Esophagus (tissue), 2 donors: Measurements from ENCODE around the gene TNFAIP8. TPM values are rescaled to one million over a fixed set of nuclear protein-coding genes. Genes with fewer than 3 reads are reported as not detected.

Source experiments
- H3K27ac ChIP-seq, 2 donors: one replicate each; pipeline ENCODE4 v1.5.1; 2013; ENCODE audit warnings: low read depth in 2 of 2, mild to moderate bottlenecking in 2 of 2, inconsistent platforms in 1 of 2, low read length in 1 of 2, moderate library complexity in 1 of 2
- H3K27me3 ChIP-seq, 2 donors: one replicate each; pipeline ENCODE4 v1.6.1; 2013; ENCODE audit warnings: low read length in 2 of 2, control low read depth in 1 of 2, mild to moderate bottlenecking in 1 of 2; ENCODE audit not compliant: insufficient read depth in 2 of 2, control insufficient read depth in 1 of 2
- H3K36me3 ChIP-seq, 2 donors: one replicate each; pipeline ENCODE4 v1.6.1; 2013; ENCODE audit warnings: low read length in 1 of 2; ENCODE audit not compliant: control insufficient read depth in 2 of 2, insufficient read depth in 2 of 2
- H3K4me1 ChIP-seq, 2 donors: one replicate each; pipeline ENCODE4 v1.6.1; 2013; ENCODE audit warnings: low read length in 1 of 2; ENCODE audit not compliant: control insufficient read depth in 2 of 2, insufficient read depth in 2 of 2
- H3K4me3 ChIP-seq, 2 donors: one replicate each; pipeline ENCODE4 v1.5.1; 2013; ENCODE audit warnings: low read length in 2 of 2, mild to moderate bottlenecking in 2 of 2, low read depth in 1 of 2, moderate library complexity in 1 of 2
- H3K9me3 ChIP-seq, 2 donors: one replicate each; pipeline ENCODE4 v1.6.1; 2013; ENCODE audit warnings: mild to moderate bottlenecking in 2 of 2, low read depth in 1 of 2, low read length in 1 of 2, moderate library complexity in 1 of 2; ENCODE audit not compliant: control insufficient read depth in 2 of 2, insufficient read depth in 1 of 2
- WGBS, 2 donors: extraction: QIAGEN DNeasy Blood & Tissue Kit; methylation state at CpG; one replicate each; pipeline ENCODE4 v1.1.7; 2013; 5-methylcytosine and 5-hydroxymethylcytosine counted together
- polyA plus RNA-seq, 2 donors: library from polyadenylated mRNA; stranded (reverse); fragments of 200-250 nt; gene quantifications; one replicate each; pipeline ENCODE4 v1.2.3, GENCODE V29; 2013
- donor health status: healthy with polysubstance abuse.
- donor health status: Bipolar disorder and iron deficiency.

TNFAIP8 gene
- polyA plus RNA-seq, 2 donors: 11.0 to 16.1 TPM

- no peaks in the 10 kb centered on the region for H3K9me3 ChIP-seq
- no peaks in the 10 kb centered on the region for H3K36me3 ChIP-seq
- no peaks in the 10 kb centered on the region for H3K27me3 ChIP-seq
- H3K4me1 ChIP-seq: peaks cover 2 to 5% of the 10 kb centered on the region in 2 donors
- peak overlapping the region; percentile 34 to 75 for H3K27ac ChIP-seq
- no peak overlapping the region for H3K4me3 ChIP-seq
- 29 to 37% methylated on average over 6 of the region's 6 CpGs for WGBS, 2 donors
These were observed 31.0 kb downstream of the TNFAIP8 start for GRCh38 chr5:119386596-119387344.

GRCh38 chr5:119387945-119388618 is 32.3 kb downstream of the TNFAIP8 start:
- WGBS, 2 donors: 37 to 48% methylated on average over 2 of the region's 2 CpGs
- Histone ChIP-seq H3K36me3 (no peaks in the 10 kb centered on the region), H3K4me1 (peaks cover 2 to 5% of the 10 kb centered on the region in 2 donors), H3K9me3 (no peaks in the 10 kb centered on the region), H3K27ac (peak overlapping the region in 1 of 2 donors; percentile 38), H3K4me3 (no peak overlapping the region), H3K27me3 (no peaks in the 10 kb centered on the region)

GRCh38 chr5:119388619-119389190 is 32.9 kb downstream of the TNFAIP8 start:
- no peaks in the 10 kb centered on the region for H3K36me3 ChIP-seq
- H3K9me3 ChIP-seq: no peaks in the 10 kb centered on the region
- 81 to 89% methylated on average over 5 of the region's 5 CpGs for WGBS, 2 donors
- H3K4me3 ChIP-seq: no peak overlapping the region
- peaks cover 2 to 5% of the 10 kb centered on the region in 2 donors for H3K4me1 ChIP-seq
- peak overlapping the region in 1 of 2 donors; percentile 38 for H3K27ac ChIP-seq
- H3K27me3 ChIP-seq: no peaks in the 10 kb centered on the region

DNA sequence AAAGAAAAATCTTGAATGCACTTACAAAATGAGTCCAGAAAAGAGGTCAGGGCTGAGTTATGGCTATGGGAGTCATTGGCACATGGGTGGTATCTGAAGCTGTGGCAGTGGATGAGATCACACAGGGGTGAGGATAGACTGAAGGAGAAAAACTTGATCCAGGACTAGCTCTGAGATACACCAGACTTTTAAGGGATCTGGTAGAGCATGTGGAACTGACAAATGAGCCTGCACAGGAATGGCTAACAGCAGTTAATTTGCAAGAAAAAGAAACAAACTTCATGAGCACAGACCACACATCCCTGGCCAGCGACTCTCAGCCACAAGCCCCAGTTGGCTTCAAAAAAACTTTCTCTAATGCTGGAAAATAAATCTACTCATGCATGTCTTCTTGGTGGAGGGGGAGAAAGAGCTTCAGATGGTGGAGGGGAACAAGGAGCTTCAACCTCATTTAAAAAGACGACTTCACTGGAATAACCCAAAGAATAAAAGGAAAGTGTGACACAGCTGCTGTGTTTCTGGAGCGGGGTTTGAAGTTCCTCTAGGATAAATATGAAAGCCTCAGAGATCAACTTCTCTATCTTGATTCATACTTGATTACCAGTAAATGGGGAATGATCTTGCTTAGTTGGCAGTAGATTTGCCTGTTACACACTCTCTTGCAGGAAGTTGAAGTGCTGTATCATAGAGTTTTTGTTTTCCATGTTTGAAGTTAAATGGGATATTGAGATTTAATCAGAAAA is 33.6 kb downstream of the TNFAIP8 start:
- Histone ChIP-seq H3K4me1 (peaks cover 2 to 5% of the 10 kb centered on the region in 2 donors), H3K27me3 (no peaks in the 10 kb centered on the region), H3K27ac (peak overlapping the region; percentile 15 to 58), H3K36me3 (no peaks in the 10 kb centered on the region), H3K9me3 (no peaks in the 10 kb centered on the region), H3K4me3 (no peak overlapping the region)
- WGBS, 2 donors: 51 to 66% methylated on average over 3 of the region's 3 CpGs

DNA sequence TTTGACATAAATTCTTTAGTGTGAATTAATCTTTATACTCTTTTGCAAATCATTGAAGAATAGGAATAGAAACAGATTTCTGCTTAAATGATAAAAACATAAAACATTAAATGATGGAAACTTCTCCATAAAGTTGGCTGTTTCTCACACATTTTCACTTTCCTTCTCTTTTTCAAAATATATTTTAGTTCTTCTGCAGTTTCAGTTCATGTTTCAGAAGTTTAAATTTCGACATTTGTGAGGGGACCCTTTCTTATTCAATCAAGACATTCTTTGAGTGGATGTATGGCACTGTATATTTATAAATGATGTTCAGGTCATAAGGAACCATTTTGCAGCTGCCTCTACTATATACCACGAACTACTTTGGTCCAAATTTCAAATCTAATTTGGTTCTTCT is 34.6 kb downstream of the TNFAIP8 start:
- Histone ChIP-seq H3K4me3 (no peak overlapping the region), H3K36me3 (no peaks in the 10 kb centered on the region), H3K9me3 (no peaks in the 10 kb centered on the region), H3K27ac (no peak overlapping the region), H3K27me3 (no peaks in the 10 kb centered on the region), H3K4me1 (peaks cover 2 to 5% of the 10 kb centered on the region in 2 donors)
- 88 to 89% methylated on average over 2 of the region's 2 CpGs for WGBS, 2 donors

DNA sequence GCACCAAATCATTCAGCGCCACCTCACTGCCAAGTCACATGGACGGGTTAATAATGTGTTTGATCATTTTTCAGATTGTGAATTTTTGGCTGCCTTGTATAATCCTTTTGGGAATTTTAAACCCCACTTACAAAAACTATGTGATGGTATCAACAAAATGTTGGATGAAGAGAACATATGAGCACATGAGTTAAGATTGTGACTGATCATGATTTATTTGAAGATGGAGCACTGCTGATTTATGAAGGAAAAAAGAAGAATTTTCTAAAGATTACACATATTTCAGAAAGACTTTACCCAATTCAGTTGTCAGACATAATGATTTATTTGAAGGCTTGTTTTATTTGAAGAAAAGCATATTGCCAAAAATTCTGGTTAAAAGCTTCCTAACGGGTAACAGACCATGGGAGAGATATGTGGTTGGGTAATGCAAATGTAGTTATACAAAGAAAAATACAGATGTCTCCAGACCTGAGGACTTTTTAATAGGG is 37.4 kb downstream of the TNFAIP8 start:
- Histone ChIP-seq H3K36me3 (no peaks in the 10 kb centered on the region), H3K4me1 (peaks cover 0 to 2% of the 10 kb centered on the region in 2 donors), H3K27ac (no peak overlapping the region), H3K27me3 (no peaks in the 10 kb centered on the region), H3K9me3 (no peaks in the 10 kb centered on the region), H3K4me3 (no peak overlapping the region)
- WGBS, 2 donors: 51 to 65% methylated on average over 3 of the region's 3 CpGs

GRCh38 chr5:119393746-119394145 is 37.9 kb downstream of the TNFAIP8 start:
- Histone ChIP-seq H3K27ac (no peak overlapping the region), H3K4me3 (no peak overlapping the region), H3K4me1 (peaks cover 0 to 2% of the 10 kb centered on the region in 2 donors), H3K36me3 (no peaks in the 10 kb centered on the region), H3K27me3 (no peaks in the 10 kb centered on the region), H3K9me3 (no peaks in the 10 kb centered on the region)
- WGBS, 2 donors: 30 to 58% methylated on average over 1 of the region's 1 CpG

DNA sequence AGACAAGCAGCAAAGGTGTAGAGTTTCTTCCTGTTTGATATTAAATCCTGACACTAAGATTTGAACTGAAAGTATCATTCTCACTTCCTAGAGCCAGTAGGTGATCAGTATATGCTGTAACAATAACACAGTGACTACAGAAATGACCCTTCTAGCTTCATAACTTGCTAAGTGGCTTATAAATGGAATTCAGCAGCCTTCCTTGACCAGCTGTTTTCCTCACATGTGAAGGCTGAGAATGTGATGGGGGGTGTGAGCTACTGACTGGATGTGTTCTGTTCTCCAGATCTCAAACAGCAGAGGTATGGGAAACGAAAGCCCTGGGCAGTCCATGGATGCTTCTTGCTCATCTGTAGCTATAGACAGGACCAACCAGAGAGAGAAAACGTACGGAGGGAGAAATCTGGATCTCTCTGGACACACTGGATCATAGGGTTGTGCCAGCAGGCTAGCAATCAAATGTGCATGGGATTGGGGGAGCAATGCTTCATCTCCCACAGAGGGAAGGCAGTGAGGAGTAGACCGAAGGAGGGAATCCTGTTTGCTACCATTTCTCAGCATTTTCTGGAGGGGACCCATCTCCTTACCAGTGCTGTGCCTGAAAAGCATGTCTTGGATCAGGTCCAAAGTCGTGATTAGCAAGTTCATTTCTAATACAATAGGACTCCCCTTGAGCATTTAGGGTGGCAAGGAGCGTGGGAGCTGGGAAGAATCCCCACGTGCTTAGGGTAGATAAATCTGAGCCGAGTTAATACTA is 39.4 kb downstream of the TNFAIP8 start:
- Histone ChIP-seq H3K27me3 (no peaks in the 10 kb centered on the region), H3K4me1 (peaks cover 0 to 4% of the 10 kb centered on the region in 2 donors), H3K27ac (peak overlapping the region in 1 of 2 donors; percentile 13), H3K36me3 (no peaks in the 10 kb centered on the region), H3K9me3 (no peaks in the 10 kb centered on the region), H3K4me3 (no peak overlapping the region)
- 76 to 81% methylated on average over 8 of the region's 8 CpGs for WGBS, 2 donors
